Fibroblast of skin of scalp (primary cell): Measurements from ENCODE around the gene TTLL5.

Experiments
- DNase-seq: peaks from one replicate; pipeline ENCODE4 v3.0.0-alpha.2; 2013

The TTLL5 gene

GRCh38 chr14:75702122-75702521, 41.1 kb downstream of the TTLL5 start:
- DNase-seq, result no peak

- DNase-seq, result peak; percentile 77
These were observed 41.7 kb downstream of the TTLL5 start for GRCh38 chr14:75702616-75703261.

DNA sequence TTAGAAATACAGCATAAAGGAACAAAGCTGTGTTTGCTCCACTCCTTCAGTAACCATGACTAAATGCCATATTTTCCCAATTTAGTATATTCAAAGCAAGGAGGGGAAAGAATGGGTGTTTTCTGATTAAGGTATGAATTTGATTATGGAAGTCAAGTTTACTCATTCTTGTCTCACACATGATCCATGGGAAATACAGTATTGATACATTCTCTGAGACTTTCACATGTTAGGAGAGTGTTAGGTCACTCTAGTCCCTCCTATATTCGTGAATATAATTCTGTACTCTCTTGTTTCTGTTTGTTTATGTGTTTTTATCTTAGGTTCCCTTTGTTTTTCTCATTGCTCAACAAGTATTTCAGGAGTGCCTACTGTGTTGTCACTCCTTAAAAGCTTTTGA, 42.4 kb downstream of the TTLL5 start:
- no peak for DNase-seq

DNA sequence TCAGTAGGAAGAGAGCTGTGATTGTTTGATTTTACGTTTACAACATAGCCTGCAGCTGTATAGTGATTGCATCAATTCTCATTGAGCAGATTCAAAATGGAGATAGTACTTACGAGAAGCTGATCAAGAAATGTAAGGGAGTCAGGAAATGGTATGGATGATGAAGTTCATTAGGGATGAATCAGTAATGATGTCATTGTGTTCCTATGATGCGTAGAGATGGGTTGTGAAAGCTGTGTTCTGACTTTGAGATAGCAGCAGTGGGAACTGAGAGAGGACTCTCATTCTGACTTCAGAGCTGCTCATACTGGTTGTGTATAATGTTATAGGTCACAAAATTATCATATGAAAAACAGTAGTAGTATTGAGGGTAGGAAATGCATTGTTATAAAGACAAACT, 44.0 kb downstream of the TTLL5 start:
- DNase-seq, result no peak

GRCh38 chr14:75709207-75709812, 48.3 kb downstream of the TTLL5 start:
- peak; percentile 79 for DNase-seq

GRCh38 chr14:75711105-75711795, 50.2 kb downstream of the TTLL5 start:
- peak; percentile 77 for DNase-seq

DNA sequence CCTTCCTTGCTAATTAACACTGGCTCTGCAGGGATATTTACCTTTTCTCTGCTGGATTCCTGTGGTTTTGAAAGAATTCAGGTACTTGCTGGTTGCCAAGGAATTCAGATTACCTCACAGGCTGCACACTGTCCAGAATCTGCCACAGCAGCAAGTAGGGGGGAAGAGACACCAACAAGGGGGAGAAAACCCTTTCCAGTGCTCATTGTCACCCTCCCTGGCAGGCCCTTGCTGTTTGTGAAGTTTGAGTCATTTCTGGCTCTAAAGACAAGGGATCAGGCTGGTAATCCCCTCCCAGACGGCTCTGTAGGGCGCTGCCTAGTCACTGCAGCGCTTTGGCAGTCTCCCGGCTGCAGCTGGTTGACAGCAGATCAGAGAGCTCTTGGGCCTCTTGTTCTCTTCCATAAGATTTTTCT, 50.8 kb downstream of the TTLL5 start:
- DNase-seq, result peak; percentile 91

DNA sequence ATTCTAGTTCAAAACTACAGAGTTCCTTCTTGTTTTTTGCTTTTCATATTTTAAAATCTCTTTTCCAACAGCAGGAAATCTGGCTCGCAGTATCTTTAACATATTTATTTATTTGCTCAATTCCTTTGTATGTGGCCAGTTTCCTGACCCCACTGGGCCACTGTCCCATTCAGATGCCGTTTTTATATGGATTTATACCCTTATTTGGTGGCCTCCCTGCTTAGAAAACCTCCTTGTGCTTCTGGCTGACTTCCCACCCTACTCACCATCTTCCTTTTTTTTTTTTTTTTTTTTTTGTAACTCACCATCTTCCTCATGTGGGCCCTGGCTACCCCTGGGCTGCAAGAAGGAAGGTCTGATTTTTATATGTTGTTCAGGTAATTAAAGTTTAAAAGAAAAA, 53.9 kb downstream of the TTLL5 start:
- DNase-seq, result peak; percentile 37

GRCh38 chr14:75715926-75716780, 55.1 kb downstream of the TTLL5 start:
- peak; percentile 78 for DNase-seq

DNA sequence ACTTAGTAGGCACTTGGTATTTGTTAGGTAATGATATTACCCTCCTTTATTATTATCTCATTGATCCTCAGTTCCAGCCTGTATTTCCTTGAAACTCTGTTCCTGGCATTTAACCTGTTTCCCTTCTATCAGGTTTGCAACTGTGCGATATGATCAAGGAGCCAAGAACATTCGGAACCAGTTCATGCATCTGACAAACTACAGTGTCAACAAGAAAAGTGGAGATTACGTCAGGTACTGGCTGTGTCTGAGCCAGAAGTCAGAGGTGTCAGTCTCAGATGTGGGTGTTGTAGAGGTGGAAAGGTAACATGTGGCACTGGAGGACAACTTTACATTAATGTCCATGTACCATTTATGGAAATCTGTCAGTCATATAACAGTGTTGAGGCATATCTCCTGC, 56.7 kb downstream of the TTLL5 start:
- no peak for DNase-seq

DNA sequence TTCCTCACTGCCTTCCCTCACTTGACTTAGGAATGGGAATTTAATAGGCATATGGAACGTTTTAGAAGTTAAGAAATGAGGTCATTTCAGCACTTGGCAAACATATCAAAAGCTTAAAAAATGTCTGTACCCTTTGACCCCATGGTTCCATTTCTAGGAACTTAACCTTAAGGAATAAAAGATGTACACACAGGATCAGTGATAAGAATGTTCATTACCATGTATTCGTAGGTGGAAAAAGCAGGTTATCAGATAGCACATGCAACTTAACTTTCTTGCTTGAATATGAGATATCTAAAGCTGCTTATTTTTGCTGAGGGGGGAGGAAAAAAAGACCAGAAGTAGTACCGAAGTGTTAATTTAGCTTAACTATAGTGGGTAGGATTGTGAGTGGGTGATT, 57.2 kb downstream of the TTLL5 start:
- DNase-seq, result no peak

DNA sequence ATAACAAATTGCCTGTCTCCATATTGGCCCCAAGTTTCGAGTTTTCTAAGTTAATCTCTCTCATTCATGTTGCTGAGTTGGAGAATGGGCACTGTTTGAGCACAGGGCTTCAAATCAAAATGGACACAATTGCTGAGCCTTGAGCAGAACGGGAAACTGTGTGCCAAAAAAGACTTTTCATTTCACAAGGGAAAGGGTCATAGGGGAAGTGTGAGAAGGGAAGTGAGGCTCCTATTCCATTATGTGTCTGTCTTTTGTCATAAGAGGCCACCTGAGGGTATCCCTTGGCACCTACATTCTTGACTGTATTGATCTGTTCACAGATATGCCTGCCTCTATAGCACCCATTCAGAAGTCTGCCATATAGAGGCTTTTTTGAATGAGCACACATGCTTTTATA, 59.1 kb downstream of the TTLL5 start:
- DNase-seq, result no peak

DNA sequence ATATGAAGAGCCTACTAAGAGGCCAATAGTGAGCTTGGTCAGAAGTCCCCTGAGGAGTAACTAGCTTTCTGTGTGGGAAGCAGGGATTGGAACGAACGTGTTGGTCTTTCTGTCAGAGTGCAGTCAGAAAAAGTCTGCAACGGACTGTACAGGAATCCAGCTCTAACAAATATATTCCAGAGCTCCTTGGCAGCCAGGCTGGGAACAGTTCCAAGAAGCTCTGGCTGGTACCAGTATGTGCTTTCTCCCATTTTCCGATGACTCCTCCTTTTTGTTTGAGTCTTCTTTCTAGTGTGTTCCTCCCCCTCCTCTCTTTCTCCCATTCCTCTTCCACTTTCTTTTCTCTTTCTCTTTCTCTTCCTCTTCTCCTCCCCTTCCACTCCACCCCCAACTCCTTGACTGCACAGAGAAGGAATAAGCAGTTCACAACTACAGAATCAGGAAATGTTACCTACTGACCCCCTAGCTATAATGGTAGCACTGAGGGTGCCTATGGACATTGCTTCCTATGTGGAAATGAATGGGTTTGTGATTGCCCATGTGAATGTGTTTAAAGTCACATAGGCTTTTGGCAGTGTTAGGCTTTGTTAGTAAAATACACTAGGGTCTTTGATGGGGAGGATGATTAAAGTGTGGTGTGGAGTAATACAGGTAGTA, 59.9 kb downstream of the TTLL5 start:
- DNase-seq, result peak; percentile 76

GRCh38 chr14:75723716-75724115, 62.7 kb downstream of the TTLL5 start:
- no peak for DNase-seq

DNA sequence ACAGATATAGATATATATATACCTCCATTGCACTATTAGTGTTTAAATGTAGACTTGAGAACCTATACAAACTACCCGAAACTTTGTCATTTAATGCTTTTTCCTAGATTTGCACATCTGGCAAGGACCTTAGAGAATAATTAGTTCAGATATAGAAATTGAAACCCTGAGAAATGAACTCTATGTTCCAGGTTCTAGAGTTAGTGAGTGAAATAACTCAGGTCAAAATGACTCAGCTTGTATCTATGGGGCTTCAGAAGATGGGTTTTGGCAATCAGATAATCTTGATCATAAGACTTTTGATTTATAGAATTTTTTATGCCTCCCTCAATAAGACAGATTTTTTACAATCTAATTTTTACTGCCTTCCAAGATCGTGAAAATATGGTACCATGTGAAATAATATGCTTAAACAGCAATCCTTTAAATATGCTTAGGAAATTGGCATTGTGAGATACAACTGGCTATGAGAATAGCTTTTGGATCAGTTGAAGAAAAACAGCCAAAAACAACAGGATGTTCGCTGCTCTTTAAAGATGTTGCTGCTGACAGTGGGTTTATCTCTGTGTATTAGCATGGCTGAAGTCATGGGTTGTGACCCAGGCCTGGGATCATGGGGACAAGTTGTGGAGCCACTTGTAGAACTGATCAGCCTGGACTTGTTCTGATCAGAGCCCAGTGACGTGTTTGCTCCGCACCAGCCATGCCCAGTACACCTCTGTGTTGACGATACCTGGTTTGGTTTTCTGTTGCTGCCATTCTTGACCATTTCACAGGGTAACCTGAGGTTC, 63.6 kb downstream of the TTLL5 start:
- DNase-seq, result no peak

DNA sequence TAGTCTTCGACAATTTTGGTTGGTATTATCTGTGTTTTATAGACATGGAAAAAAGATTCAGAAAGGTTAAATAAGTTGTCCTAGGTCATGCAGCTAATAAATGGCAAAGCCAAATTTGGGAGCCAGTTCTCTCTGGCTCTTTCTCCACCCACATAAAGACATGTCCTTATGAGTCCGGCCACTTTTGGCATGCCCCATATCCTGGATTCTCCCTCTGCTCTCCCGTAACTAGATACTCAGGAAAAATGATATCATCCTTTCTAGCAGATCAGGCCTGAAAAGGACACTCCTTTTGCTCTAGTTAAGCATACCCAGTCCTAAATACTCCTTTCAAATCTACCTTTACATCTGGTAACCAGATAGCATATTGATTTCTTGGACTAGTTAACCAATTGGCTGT, 64.4 kb downstream of the TTLL5 start:
- DNase-seq, result no peak

GRCh38 chr14:75726321-75726720, 65.3 kb downstream of the TTLL5 start:
- no peak for DNase-seq

DNA sequence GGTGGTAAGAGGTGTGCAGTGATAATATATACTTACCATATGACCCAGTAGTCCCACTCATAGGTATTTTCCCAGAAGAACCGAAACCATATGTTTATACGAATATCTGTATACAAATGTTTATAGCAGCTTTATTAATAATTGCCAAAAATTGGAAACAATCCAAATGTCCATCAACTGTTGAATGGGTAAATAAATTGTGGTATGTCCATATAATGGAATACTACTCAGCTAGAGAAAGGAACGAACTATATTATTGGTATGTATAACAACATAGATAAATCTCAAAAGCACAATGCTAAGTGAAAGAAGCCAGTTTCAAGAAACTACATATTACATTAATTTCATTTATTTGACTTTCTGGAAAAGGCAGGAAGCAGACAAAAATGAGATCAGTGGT, 66.1 kb downstream of the TTLL5 start:
- no peak for DNase-seq

- DNase-seq, result no peak
These were observed 71.8 kb downstream of the TTLL5 start for GRCh38 chr14:75732888-75733287.

DNA sequence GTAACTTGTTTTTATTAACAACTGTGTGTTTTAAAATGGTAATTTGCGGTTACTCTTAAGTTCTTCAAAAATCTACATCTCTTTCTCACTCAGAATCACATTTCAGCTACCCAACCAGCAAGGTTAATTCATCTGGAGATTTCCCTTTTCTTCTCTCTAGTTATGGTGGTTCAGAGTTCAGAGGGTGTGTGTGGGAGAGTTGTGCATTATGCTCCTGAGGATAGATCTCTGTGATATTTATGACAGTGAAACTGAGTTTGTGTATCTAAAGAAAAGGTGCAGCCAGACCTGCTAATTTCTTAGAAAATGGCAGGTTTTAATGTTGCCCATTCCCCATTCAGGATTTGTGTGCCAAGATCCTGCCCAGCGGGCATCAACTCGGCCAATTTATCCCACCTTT, 73.8 kb downstream of the TTLL5 start:
- no peak for DNase-seq

GRCh38 chr14:75736845-75737485, 75.9 kb downstream of the TTLL5 start:
- no peak for DNase-seq
